Muscle of leg (tissue), 11 donors: Measurements from ENCODE around the gene HES4. TPM values are rescaled to one million over a fixed set of nuclear protein-coding genes. Genes with fewer than 3 reads are reported as not detected.
"Not testable (repeated sequence)": the region's sequence is repeated elsewhere in the genome, so short reads cannot be mapped to it uniquely, and the experiment has no call there.

Experiments
- DNase-seq: peaks from one replicate; pipeline ENCODE4 v3.0.0; 2013
- H3K27ac ChIP-seq: one replicate; pipeline ENCODE4 v1.5.1; 2013; ENCODE audit warnings: mild to moderate bottlenecking, low read length, control low read depth
- H3K27me3 ChIP-seq: one replicate; pipeline ENCODE4 v1.6.1; 2013; ENCODE audit warnings: low read length; ENCODE audit not compliant: control insufficient read depth, insufficient read depth
- H3K36me3 ChIP-seq: one replicate; pipeline ENCODE4 v1.6.1; 2013; ENCODE audit warnings: low read length; ENCODE audit not compliant: control insufficient read depth, insufficient read depth
- H3K4me1 ChIP-seq: one replicate; pipeline ENCODE4 v1.6.1; 2013; ENCODE audit warnings: low read length; ENCODE audit not compliant: control insufficient read depth, insufficient read depth
- H3K4me3 ChIP-seq: one replicate; pipeline ENCODE4 v1.5.1; 2013; ENCODE audit warnings: low read length, control low read depth
- H3K9me3 ChIP-seq: replicated peaks from 2 replicates; pipeline ENCODE4 v1.6.1; 2013; ENCODE audit warnings: low read depth, low read length; ENCODE audit not compliant: control insufficient read depth
- WGBS: methylation state at CpG from one replicate; pipeline ENCODE4 v1.1.5; 2013; ENCODE audit warnings: missing lambda C conversion rate; ENCODE audit not compliant: insufficient coverage; 5-methylcytosine and 5-hydroxymethylcytosine counted together
- polyA plus RNA-seq, 8 donors: library from polyadenylated mRNA; unstranded; fragments of 120-200 nt; gene quantifications; one replicate each; pipeline versions ENCODE4 v1.2.1 to v1.2.3, GENCODE V29; 2013; ENCODE audit warnings: inconsistent platforms in 1 of 8, low replicate concordance in 1 of 8; ENCODE audit not compliant: insufficient read length in 8 of 8, insufficient read depth in 1 of 8
- total RNA-seq: library from RNA; stranded (reverse); fragments of 120-200 nt; gene quantifications from one replicate; pipeline ENCODE4 v1.2.4, GENCODE V29; 2013

HES4 gene
- total and polyA plus RNA-seq, 9 donors, result 14.4 to 39.4 (median 19.5) TPM

GRCh38 chr1:991895-992294, 8.0 kb downstream of the HES4 start:
- 100% methylated on average over 5 of the region's 10 CpGs for WGBS
- H3K27ac ChIP-seq, result no peak overlapping the region
- no peaks in the 10 kb centered on the region for H3K4me1 ChIP-seq
- no peak overlapping the region for H3K4me3 ChIP-seq
- H3K9me3 ChIP-seq, result peaks cover 5% of the 10 kb centered on the region
- H3K27me3 ChIP-seq, result peaks cover 21% of the 10 kb centered on the region
- DNase-seq, result no peak
- H3K36me3 ChIP-seq, result no peaks in the 10 kb centered on the region

GRCh38 chr1:991275-991674, 8.6 kb downstream of the HES4 start:
- WGBS, result 94% methylated on average over 2 of the region's 6 CpGs
- not testable (repeated sequence) for H3K4me3 ChIP-seq, H3K36me3 ChIP-seq, H3K27ac ChIP-seq, DNase-seq, H3K4me1 ChIP-seq, H3K9me3 ChIP-seq
- peaks cover 21% of the 10 kb centered on the region for H3K27me3 ChIP-seq

- 53% methylated on average over 3 of the region's 5 CpGs for WGBS
- not testable (repeated sequence) for H3K4me1 ChIP-seq, H3K4me3 ChIP-seq, H3K27ac ChIP-seq, H3K9me3 ChIP-seq, H3K36me3 ChIP-seq, DNase-seq
- peaks cover 26% of the 10 kb centered on the region for H3K27me3 ChIP-seq
Measured at GRCh38 chr1:988061-988460, 11.8 kb downstream of the HES4 start.

- Histone ChIP-seq H3K27me3 (peaks cover 30% of the 10 kb centered on the region), H3K36me3 (no peaks in the 10 kb centered on the region), H3K4me3 (no peak overlapping the region), H3K4me1 (peaks cover 13% of the 10 kb centered on the region), H3K27ac (no peak overlapping the region), H3K9me3 (no peaks in the 10 kb centered on the region)
- WGBS, result 65% methylated on average over 10 of the region's 13 CpGs
- no peak for DNase-seq
Measured at GRCh38 chr1:985126-985525, 14.8 kb downstream of the HES4 start.

- no peaks in the 10 kb centered on the region for H3K36me3 ChIP-seq
- H3K4me1 ChIP-seq, result peaks cover 13% of the 10 kb centered on the region
- H3K27ac ChIP-seq, result no peak overlapping the region
- H3K27me3 ChIP-seq, result peaks cover 28% of the 10 kb centered on the region
- 42% methylated on average over 4 of the region's 12 CpGs for WGBS
- H3K4me3 ChIP-seq, result no peak overlapping the region
- DNase-seq, result no peak
- no peaks in the 10 kb centered on the region for H3K9me3 ChIP-seq
Measured at GRCh38 chr1:984476-984814, 15.5 kb downstream of the HES4 start.

GRCh38 chr1:983798-984475, 16.0 kb downstream of the HES4 start:
- 28% methylated on average over 18 of the region's 29 CpGs for WGBS
- H3K9me3 ChIP-seq, result no peaks in the 10 kb centered on the region
- peaks cover 13% of the 10 kb centered on the region for H3K4me1 ChIP-seq
- H3K27ac ChIP-seq, result no peak overlapping the region
- H3K27me3 ChIP-seq, result peaks cover 27% of the 10 kb centered on the region
- H3K4me3 ChIP-seq, result no peak overlapping the region
- no peaks in the 10 kb centered on the region for H3K36me3 ChIP-seq
- DNase-seq, result no peak

GRCh38 chr1:982765-983436, 17.0 kb downstream of the HES4 start:
- WGBS, result 76% methylated on average over 35 of the region's 43 CpGs
- no peak overlapping the region for H3K27ac ChIP-seq
- peaks cover 27% of the 10 kb centered on the region for H3K27me3 ChIP-seq
- no peak for DNase-seq
- H3K36me3 ChIP-seq, result no peaks in the 10 kb centered on the region
- no peaks in the 10 kb centered on the region for H3K9me3 ChIP-seq
- H3K4me1 ChIP-seq, result peaks cover 13% of the 10 kb centered on the region
- no peak overlapping the region for H3K4me3 ChIP-seq

GRCh38 chr1:981955-982558, 17.8 kb downstream of the HES4 start, which contains the start of gene PERM1:
TSS of gene PERM1 (minus strand) at chr1:982093. CDS start at chr1:981029, 1,064 bp downstream.
- Histone ChIP-seq H3K27ac (no peak within 1 kb of the TSS), H3K27me3 (peaks cover 27% of the 10 kb centered on the region), H3K36me3 (no peaks in the 10 kb centered on the region), H3K4me3 (no peak within 1 kb of the TSS), H3K9me3 (no peaks in the 10 kb centered on the region), H3K4me1 (peaks cover 13% of the 10 kb centered on the region)
- 61% methylated on average over 28 of the region's 28 CpGs for WGBS
- DNase-seq, result no peak

GRCh38 chr1:981491-981954, 18.4 kb downstream of the HES4 start:
- Histone ChIP-seq H3K4me1 (peaks cover 13% of the 10 kb centered on the region), H3K36me3 (no peaks in the 10 kb centered on the region), H3K4me3 (no peak overlapping the region), H3K27me3 (peaks cover 27% of the 10 kb centered on the region), H3K9me3 (no peaks in the 10 kb centered on the region), H3K27ac (no peak overlapping the region)
- no peak for DNase-seq
- WGBS, result 84% methylated on average over 18 of the region's 21 CpGs

GRCh38 chr1:980602-981395, 19.1 kb downstream of the HES4 start:
- WGBS, result 58% methylated on average over 25 of the region's 35 CpGs

More at GRCh38 chr1:980602-981395, 19.1 kb downstream of the HES4 start:
- no peak for DNase-seq
- H3K9me3 ChIP-seq, result no peaks in the 10 kb centered on the region
- no peak overlapping the region for H3K4me3 ChIP-seq
- peaks cover 20% of the 10 kb centered on the region for H3K4me1 ChIP-seq
- no peaks in the 10 kb centered on the region for H3K36me3 ChIP-seq
- peaks cover 29% of the 10 kb centered on the region for H3K27me3 ChIP-seq
- H3K27ac ChIP-seq, result no peak overlapping the region
